Esophagus (tissue), 2 donors: ENCODE measurements around the gene IQGAP1. TPM values are rescaled to one million over a fixed set of nuclear protein-coding genes. Genes with fewer than 3 reads are reported as not detected.

ENCODE experiments used
- H3K27ac ChIP-seq, 2 donors: one replicate each; pipeline ENCODE4 v1.5.1; 2013; ENCODE audit warnings: low read depth in 2 of 2, mild to moderate bottlenecking in 2 of 2, inconsistent platforms in 1 of 2, low read length in 1 of 2, moderate library complexity in 1 of 2
- H3K27me3 ChIP-seq, 2 donors: one replicate each; pipeline ENCODE4 v1.6.1; 2013; ENCODE audit warnings: low read length in 2 of 2, control low read depth in 1 of 2, mild to moderate bottlenecking in 1 of 2; ENCODE audit not compliant: insufficient read depth in 2 of 2, control insufficient read depth in 1 of 2
- H3K36me3 ChIP-seq, 2 donors: one replicate each; pipeline ENCODE4 v1.6.1; 2013; ENCODE audit warnings: low read length in 1 of 2; ENCODE audit not compliant: control insufficient read depth in 2 of 2, insufficient read depth in 2 of 2
- H3K4me1 ChIP-seq, 2 donors: one replicate each; pipeline ENCODE4 v1.6.1; 2013; ENCODE audit warnings: low read length in 1 of 2; ENCODE audit not compliant: control insufficient read depth in 2 of 2, insufficient read depth in 2 of 2
- H3K4me3 ChIP-seq, 2 donors: one replicate each; pipeline ENCODE4 v1.5.1; 2013; ENCODE audit warnings: low read length in 2 of 2, mild to moderate bottlenecking in 2 of 2, low read depth in 1 of 2, moderate library complexity in 1 of 2
- H3K9me3 ChIP-seq, 2 donors: one replicate each; pipeline ENCODE4 v1.6.1; 2013; ENCODE audit warnings: mild to moderate bottlenecking in 2 of 2, low read depth in 1 of 2, low read length in 1 of 2, moderate library complexity in 1 of 2; ENCODE audit not compliant: control insufficient read depth in 2 of 2, insufficient read depth in 1 of 2
- WGBS, 2 donors: extraction: QIAGEN DNeasy Blood & Tissue Kit; methylation state at CpG; one replicate each; pipeline ENCODE4 v1.1.7; 2013; 5-methylcytosine and 5-hydroxymethylcytosine counted together
- polyA plus RNA-seq, 2 donors: library from polyadenylated mRNA; stranded (reverse); fragments of 200-250 nt; gene quantifications; one replicate each; pipeline ENCODE4 v1.2.3, GENCODE V29; 2013
- donor health status: healthy with polysubstance abuse.
- donor health status: Bipolar disorder and iron deficiency.

The IQGAP1 gene
- polyA plus RNA-seq, 2 donors, result 68.4 to 106 TPM

DNA sequence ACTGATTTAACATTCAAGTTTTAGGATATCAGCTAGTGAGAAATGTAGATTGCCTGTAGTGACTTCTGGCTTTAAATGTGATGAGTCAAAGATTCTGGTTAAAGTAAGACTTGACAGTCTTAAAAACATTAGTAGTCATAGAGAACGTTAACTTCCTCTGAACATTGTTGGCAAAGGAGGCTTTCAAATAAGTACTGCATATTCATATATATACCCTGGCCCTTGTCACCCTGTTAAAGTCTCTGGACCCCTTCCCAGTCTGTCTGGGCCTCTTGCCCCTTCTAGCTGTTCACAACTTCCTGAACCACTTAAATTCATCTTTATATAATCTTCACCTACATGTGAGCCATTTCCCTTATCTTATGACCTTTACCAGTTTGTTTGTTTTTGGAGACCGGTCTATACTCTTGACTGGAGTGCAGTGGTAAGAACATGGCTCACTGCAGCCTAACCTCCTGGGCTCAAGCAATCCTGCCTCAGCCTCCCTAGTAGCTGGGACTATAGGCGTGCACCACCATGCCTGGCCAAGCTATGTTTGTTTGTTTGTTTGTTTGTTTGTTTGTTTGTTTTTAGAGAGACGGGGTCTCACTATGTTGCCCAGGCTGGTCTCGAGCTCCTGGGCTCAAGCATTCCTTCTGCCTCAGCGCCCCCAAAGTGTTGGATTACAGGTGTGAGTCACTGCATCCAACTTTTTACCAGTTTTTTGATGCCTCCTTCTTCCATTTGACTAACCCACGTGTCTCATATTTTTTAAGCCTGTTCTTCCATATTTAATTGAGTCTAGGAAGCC, 77.3 kb downstream of the IQGAP1 start:
- Histone ChIP-seq H3K9me3 (no peaks in the 10 kb centered on the region), H3K4me3 (no peak overlapping the region), H3K36me3 (peaks cover 4 to 9% of the 10 kb centered on the region in 2 donors), H3K4me1 (no peaks in the 10 kb centered on the region), H3K27me3 (no peaks in the 10 kb centered on the region), H3K27ac (no peak overlapping the region)
- 77 to 78% methylated on average over 7 of the region's 7 CpGs for WGBS, 2 donors

DNA sequence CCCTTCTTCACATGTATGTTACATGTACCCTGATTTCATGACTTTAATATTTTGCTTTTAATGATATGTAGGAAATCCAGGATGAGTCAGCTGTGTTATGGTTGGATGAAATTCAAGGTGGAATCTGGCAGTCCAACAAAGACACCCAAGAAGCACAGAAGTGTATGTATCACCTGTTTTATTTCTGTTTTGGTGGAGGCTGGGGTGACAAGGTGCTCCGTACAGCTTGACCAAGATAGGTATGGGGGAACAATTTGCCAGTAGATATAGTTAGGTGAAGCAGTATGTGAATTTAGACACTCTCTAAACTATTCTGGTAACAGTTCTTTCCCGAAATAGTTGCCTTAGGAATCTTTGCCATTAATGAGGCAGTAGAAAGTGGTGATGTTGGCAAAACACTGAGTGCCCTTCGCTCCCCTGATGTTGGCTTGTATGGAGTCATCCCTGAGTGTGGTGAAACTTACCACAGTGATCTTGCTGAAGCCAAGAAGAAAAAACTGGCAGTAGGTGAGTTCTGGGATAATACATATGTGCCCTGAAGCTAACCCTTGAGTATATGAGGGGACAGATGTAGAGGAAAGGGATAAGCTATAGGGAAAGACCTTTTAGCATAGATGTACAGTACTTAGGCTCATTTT, 78.0 kb downstream of the IQGAP1 start:
- H3K36me3 ChIP-seq, result peaks cover 4 to 9% of the 10 kb centered on the region in 2 donors
- whole genome bisulfite sequencing, 2 donors, result 71 to 75% methylated on average over 3 of the region's 3 CpGs
- H3K9me3 ChIP-seq, result no peaks in the 10 kb centered on the region
- H3K27me3 ChIP-seq, result no peaks in the 10 kb centered on the region
- H3K4me1 ChIP-seq, result no peaks in the 10 kb centered on the region
- H3K4me3 ChIP-seq, result no peak overlapping the region
- H3K27ac ChIP-seq, result peak overlapping the region in 1 of 2 donors; percentile 9

- 89 to 90% methylated on average over 2 of the region's 2 CpGs for WGBS, 2 donors
- H3K27ac ChIP-seq, result no peak overlapping the region
- no peaks in the 10 kb centered on the region for H3K27me3 ChIP-seq
- H3K4me1 ChIP-seq, result no peaks in the 10 kb centered on the region
- no peak overlapping the region for H3K4me3 ChIP-seq
- peaks cover 15 to 22% of the 10 kb centered on the region in 2 donors for H3K36me3 ChIP-seq
- H3K9me3 ChIP-seq, result no peaks in the 10 kb centered on the region
Observed at GRCh38 chr15:90469723-90470122, 81.7 kb downstream of the IQGAP1 start.

DNA sequence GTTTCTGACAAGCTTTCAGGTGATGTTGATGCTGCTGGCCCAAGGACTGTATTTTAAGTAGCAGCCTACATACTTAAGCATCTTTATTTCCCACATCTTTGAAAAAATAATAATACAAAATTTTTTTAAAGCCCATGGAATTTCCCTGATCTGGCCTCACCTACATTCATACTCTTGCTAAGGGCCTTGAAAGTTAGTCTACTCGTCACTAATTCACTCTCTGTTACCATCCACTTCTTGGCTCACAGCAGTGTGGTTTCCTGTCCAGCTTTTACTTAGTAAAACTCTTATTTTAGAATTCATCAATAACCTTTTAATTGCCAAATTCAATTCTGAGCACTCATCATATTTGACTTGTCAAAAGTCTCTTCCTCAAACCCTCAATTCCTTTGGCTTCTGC, 82.4 kb downstream of the IQGAP1 start:
- H3K9me3 ChIP-seq, result no peaks in the 10 kb centered on the region
- WGBS, 2 donors, result 53 to 57% methylated on average over 1 of the region's 1 CpG
- no peaks in the 10 kb centered on the region for H3K4me1 ChIP-seq
- no peaks in the 10 kb centered on the region for H3K27me3 ChIP-seq
- H3K36me3 ChIP-seq, result peaks cover 15 to 22% of the 10 kb centered on the region in 2 donors
- H3K27ac ChIP-seq, result no peak overlapping the region
- H3K4me3 ChIP-seq, result no peak overlapping the region

DNA sequence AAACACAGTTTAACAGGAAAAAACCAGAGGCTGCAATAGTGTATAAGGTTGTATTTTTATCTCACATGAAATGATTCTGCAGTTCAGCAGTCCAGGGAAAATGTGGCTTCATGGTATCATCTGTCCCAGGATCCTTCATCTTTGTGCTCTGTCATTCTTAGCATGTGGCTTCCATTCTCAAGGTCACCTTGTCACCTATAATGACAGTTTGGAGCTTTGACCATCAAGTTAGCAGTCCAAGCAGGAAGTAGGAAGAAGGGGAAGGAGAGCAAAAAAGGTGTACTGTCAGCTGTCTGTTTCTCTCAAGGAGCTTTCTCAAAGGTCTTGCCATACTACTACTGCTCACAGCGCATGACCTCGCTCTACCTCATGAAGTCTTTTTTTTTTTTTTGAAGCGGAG, 83.1 kb downstream of the IQGAP1 start:
- Histone ChIP-seq H3K27ac (peak overlapping the region in 1 of 2 donors; percentile 18), H3K4me1 (no peaks in the 10 kb centered on the region), H3K9me3 (no peaks in the 10 kb centered on the region), H3K27me3 (no peaks in the 10 kb centered on the region), H3K36me3 (peaks cover 13 to 22% of the 10 kb centered on the region in 2 donors), H3K4me3 (no peak overlapping the region)
- 94 to 99% methylated on average over 2 to 3 of the region's 3 CpGs for WGBS, 2 donors

- WGBS, 2 donors, result 91 to 92% methylated on average over 4 of the region's 4 CpGs
- H3K4me3 ChIP-seq, result no peak overlapping the region
- H3K27ac ChIP-seq, result no peak overlapping the region
- no peaks in the 10 kb centered on the region for H3K9me3 ChIP-seq
- H3K4me1 ChIP-seq, result no peaks in the 10 kb centered on the region
- H3K27me3 ChIP-seq, result no peaks in the 10 kb centered on the region
- H3K36me3 ChIP-seq, result peaks cover 12 to 22% of the 10 kb centered on the region in 2 donors
Observed at GRCh38 chr15:90471769-90472168, 83.7 kb downstream of the IQGAP1 start.

DNA sequence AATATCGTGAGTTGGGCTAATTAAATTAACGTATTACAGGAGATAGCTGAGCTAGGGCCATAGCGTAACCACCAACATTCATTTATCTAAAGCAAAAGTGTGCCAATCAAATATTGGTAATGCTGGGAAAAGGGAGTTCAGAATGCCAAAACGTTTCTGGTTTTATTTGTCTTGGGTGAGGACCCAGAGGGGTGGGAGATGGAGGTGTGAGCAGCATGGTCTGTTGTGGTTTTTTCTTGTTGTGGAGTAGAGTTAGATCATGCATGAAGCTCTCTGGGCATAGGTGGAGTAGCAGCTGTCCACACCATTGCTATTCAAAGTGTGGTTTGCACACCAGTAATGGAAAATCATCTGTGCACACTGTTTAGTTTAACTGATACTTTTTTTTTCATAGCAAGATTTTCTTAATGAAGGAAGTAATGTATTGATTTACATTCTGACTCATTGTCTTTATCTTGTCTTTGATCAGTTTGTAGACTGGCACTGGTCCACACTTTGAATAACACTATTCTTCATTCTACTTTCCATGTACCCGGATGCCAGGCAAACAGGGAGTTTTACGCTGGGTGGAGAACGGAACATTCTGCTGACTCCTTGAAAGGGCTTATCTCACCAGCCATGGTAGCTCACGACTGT, 90.9 kb downstream of the IQGAP1 start:
- WGBS, 2 donors, result 66 to 71% methylated on average over 8 of the region's 8 CpGs
- Histone ChIP-seq H3K9me3 (no peaks in the 10 kb centered on the region), H3K36me3 (peaks cover 18 to 22% of the 10 kb centered on the region in 2 donors), H3K4me3 (no peak overlapping the region), H3K4me1 (no peaks in the 10 kb centered on the region), H3K27ac (no peak overlapping the region), H3K27me3 (no peaks in the 10 kb centered on the region)

- Histone ChIP-seq H3K27ac (peak overlapping the region in 1 of 2 donors; percentile 7), H3K4me1 (no peaks in the 10 kb centered on the region), H3K9me3 (no peaks in the 10 kb centered on the region), H3K36me3 (peaks cover 18% of the 10 kb centered on the region in 2 donors), H3K27me3 (no peaks in the 10 kb centered on the region), H3K4me3 (no peak overlapping the region)
- 79 to 85% methylated on average over 5 of the region's 5 CpGs for WGBS, 2 donors
Observed at GRCh38 chr15:90479656-90480055, 91.6 kb downstream of the IQGAP1 start.

DNA sequence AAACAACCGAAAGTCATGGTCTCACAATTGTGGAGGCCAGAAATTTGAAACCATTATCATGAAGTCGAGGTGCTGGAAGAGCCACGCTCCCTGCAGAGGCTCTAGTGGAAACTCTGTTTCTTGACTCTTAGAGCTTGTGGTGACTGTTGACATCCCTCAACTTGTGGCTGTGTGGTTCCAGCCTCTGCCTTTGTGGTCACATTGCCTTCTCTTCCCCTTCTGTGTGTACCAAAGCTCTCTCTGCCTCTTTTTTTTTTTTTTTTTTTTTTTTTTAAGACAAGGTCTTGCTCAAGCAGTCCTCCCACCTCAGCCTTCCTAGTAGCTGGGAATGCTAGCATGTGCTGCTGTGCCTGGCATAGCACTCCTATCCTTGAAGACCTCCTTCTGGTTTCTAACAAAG, 93.0 kb downstream of the IQGAP1 start:
- H3K9me3 ChIP-seq, result no peaks in the 10 kb centered on the region
- peaks cover 18 to 20% of the 10 kb centered on the region in 2 donors for H3K36me3 ChIP-seq
- H3K4me3 ChIP-seq, result no peak overlapping the region
- no peak overlapping the region for H3K27ac ChIP-seq
- H3K4me1 ChIP-seq, result no peaks in the 10 kb centered on the region
- no peaks in the 10 kb centered on the region for H3K27me3 ChIP-seq
- WGBS, 2 donors, result 70 to 73% methylated on average over 3 of the region's 3 CpGs
